ENCODE measurements around the gene KRTAP10-3. TPM values are rescaled to one million over a fixed set of nuclear protein-coding genes. Genes with fewer than 3 reads are reported as not detected.

KRTAP10-3 gene
- total RNA-seq, 3 donors from 2014 or later: not detected

DNA sequence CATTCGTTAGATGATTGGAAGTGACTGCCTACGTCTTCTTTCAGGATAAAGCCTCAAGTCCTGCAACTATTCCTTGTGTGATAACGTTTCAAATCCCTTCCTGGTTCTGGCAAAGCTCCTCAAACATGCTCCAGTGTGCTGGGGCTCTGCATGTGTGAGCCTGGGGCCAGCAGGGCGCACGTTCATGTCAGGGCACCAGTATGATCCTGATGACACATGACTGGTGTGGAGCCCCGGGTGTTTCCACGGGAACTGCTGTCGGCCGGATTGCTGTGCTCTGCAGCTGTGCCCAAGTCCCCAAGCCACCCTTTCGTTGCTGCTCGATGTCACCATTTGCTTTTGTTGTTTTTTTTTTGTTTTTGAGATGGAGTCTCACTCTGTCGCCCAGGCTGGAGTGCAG lies 39.9 kb downstream of the KRTAP10-3 start:
- no peaks in the 10 kb centered on the region for H3K4me1 Mint-ChIP-seq (ENCODE audit: low read depth)
- no peak for DNase-seq
- H3K27me3 Mint-ChIP-seq (ENCODE audit: low read depth): no peaks in the 10 kb centered on the region
- ATAC-seq: no peak
- no peak overlapping the region for H3K4me3 Mint-ChIP-seq
- no peaks in the 10 kb centered on the region for H3K36me3 Mint-ChIP-seq (ENCODE audit: insufficient read depth)
- H3K9me3 Mint-ChIP-seq: no peaks in the 10 kb centered on the region

DNA sequence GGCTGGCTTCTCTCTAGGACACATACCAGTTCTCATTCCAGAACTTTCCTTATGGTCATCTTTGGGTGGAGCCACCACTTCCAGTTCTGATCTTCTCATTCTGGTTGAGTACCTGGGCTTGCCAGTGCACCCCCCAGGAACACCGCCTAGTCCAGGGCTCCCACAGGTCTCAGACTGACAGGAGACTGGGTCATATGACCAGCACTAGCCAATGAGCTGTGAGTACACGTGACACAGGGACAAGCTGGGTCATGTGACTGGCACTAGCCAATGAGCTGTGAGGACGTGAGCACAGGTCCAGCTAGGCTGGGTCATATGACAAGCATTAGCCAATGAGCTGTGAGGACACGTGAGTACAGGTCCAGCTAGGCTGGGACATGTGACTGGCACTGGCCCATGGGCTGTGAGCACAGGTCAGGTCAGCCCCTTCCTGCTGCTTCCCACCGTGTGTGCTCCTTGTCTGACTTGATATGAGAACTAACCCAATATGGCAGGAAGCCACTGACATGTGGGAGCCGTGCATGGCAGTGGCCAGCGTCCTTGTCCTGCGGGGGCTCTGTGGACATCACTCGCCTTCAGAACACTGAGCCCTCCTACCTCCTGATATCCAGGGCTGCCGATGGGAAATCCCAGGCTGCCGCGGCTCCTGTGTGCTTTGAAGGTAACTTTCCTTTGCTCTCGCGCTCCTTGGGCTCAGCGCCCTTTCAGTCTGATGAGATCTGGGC lies 41.3 kb downstream of the KRTAP10-3 start:
- no peaks in the 10 kb centered on the region for H3K27me3 Mint-ChIP-seq (ENCODE audit: low read depth)
- H3K4me1 Mint-ChIP-seq (ENCODE audit: low read depth): no peaks in the 10 kb centered on the region
- H3K4me3 Mint-ChIP-seq: no peak overlapping the region
- no peaks in the 10 kb centered on the region for H3K36me3 Mint-ChIP-seq (ENCODE audit: insufficient read depth)
- DNase-seq (no peak), ATAC-seq (peak; percentile 54 to 67)
- no peaks in the 10 kb centered on the region for H3K9me3 Mint-ChIP-seq

DNA sequence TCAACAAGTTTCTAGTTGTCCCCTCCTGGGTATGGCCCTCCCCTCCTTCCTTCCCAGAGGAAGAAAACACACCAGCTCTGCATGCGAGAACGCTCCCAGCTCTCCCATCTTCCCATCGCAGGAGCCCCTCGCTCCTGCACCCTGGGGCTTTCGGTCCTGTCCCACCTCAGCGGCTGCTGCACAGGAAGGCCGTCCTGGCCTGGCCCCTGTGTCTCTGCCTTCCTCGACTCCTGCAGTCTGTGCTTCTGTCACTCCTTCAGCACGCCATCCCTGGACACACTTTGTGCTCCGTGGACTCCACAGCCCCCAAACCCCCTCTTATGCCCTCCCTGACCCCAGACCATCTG lies 41.8 kb downstream of the KRTAP10-3 start:
- ATAC-seq (no peak), DNase-seq (no peak)
- H3K4me1 Mint-ChIP-seq (ENCODE audit: low read depth): no peaks in the 10 kb centered on the region
- H3K27me3 Mint-ChIP-seq (ENCODE audit: low read depth): no peaks in the 10 kb centered on the region
- H3K4me3 Mint-ChIP-seq: no peak overlapping the region
- no peaks in the 10 kb centered on the region for H3K36me3 Mint-ChIP-seq (ENCODE audit: insufficient read depth)
- no peaks in the 10 kb centered on the region for H3K9me3 Mint-ChIP-seq

- no peaks in the 10 kb centered on the region for H3K4me1 Mint-ChIP-seq (ENCODE audit: low read depth)
- no peaks in the 10 kb centered on the region for H3K36me3 Mint-ChIP-seq (ENCODE audit: insufficient read depth)
- H3K4me3 Mint-ChIP-seq: no peak overlapping the region
Measured at GRCh38 chr21:44516342-44516741, 42.3 kb downstream of the KRTAP10-3 start.

DNA sequence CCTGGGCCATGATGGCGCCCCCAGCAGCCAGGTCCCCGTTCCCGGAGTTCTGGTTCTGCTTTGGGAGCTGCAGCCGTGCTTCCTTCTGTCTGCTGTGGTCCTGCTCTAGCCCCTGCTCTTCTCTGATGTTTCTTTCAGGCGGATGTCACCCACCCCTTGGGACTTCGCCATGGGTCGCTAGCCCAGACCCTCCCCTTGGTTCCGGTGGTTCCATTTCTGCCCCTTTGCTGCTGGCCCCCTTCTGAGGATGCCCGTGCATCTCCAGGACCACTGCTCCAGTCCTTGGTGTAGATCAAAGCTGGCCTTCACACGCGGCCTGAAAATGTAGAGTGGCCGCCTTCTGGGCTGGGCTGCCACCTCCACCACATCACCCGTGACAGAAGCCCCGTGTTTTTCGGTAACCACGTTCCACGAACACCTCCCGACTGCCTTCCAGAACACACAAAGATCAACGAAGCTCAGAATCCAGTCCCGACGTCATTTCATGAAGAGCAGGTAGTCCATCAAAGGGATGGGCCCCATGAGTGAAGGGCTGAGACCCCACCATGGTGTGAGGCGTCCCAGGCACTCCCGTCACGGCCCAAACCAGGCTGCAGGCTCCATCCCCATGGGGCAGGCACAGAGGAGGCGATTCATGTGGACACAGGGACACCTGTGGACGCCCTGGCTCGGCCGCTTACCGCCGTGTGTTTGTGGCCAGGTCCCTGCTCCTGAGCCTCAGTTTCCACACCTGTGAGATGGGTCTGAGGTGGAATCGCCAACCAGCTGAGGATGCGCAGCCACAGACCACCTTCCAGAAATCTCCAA lies 43.0 kb downstream of the KRTAP10-3 start:
- H3K27me3 Mint-ChIP-seq (ENCODE audit: low read depth): no peaks in the 10 kb centered on the region
- H3K4me3 Mint-ChIP-seq: no peak overlapping the region
- DNase-seq (no peak), ATAC-seq (no peak)
- H3K9me3 Mint-ChIP-seq: no peaks in the 10 kb centered on the region
- H3K36me3 Mint-ChIP-seq (ENCODE audit: insufficient read depth): no peaks in the 10 kb centered on the region
- H3K4me1 Mint-ChIP-seq (ENCODE audit: low read depth): no peaks in the 10 kb centered on the region

More at GRCh38 chr21:44516342-44516741, 42.3 kb downstream of the KRTAP10-3 start:
- ATAC-seq (no peak), DNase-seq (no peak)
- H3K9me3 Mint-ChIP-seq: no peaks in the 10 kb centered on the region
- H3K27me3 Mint-ChIP-seq (ENCODE audit: low read depth): no peaks in the 10 kb centered on the region

- no peak overlapping the region for H3K4me3 Mint-ChIP-seq
- no peak for DNase-seq
- H3K36me3 Mint-ChIP-seq (ENCODE audit: insufficient read depth): no peaks in the 10 kb centered on the region
- no peaks in the 10 kb centered on the region for H3K4me1 Mint-ChIP-seq (ENCODE audit: low read depth)
- H3K27me3 Mint-ChIP-seq (ENCODE audit: low read depth): no peaks in the 10 kb centered on the region
- ATAC-seq: no peak
- no peaks in the 10 kb centered on the region for H3K9me3 Mint-ChIP-seq
Measured at GRCh38 chr21:44514746-44515358, 43.7 kb downstream of the KRTAP10-3 start.

- H3K4me1 Mint-ChIP-seq (ENCODE audit: low read depth): no peaks in the 10 kb centered on the region
- ATAC-seq: no peak
Measured at GRCh38 chr21:44514218-44514520, 44.4 kb downstream of the KRTAP10-3 start.

DNA sequence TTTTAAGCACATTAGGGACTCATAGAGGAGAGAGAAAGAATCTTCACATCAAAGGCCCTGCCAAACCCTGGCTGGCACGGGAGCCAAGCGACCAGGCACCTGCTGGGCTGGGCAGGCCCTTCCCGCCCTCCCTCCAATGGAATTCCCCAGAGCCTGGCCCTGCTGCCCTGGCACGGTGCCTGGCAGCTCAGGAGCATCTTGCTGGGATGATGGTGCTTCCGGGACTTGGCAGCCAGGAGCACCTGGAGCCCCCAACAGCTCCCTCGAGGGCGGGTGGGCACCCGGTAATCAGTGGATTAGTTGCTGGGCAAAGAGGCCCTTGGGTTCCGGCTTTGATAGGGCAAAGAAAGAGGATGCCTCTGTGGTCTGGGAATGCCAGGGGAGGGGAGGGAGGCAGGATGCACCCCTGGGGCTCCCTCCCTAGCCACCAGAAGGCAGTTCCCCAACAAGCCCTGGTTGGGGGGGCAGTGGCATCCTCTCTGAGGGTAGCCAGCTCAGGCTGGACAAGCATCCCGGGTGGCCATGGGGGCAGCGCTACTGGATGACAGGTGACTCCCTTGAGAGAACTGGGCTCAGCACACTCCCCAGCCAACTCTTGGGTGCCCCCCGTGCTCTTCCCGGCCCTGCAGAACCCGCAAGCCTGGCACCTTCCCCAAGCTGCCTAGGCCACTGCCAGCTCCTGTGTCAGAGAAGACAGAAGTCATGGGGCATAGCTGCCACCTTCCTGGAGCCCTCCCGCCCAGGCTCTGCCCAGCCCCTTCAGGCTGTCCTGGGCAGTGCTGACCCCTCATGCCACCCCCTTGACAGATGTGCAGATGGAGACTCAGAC lies 45.0 kb downstream of the KRTAP10-3 start:
- Mint-ChIP-seq H3K9me3 (no peaks in the 10 kb centered on the region), H3K4me1 (ENCODE audit: low read depth) (no peaks in the 10 kb centered on the region), H3K27me3 (ENCODE audit: low read depth) (no peaks in the 10 kb centered on the region), H3K4me3 (no peak overlapping the region), H3K36me3 (ENCODE audit: insufficient read depth) (no peaks in the 10 kb centered on the region)
- ATAC-seq (no peak), DNase-seq (no peak)

More at GRCh38 chr21:44514218-44514520, 44.4 kb downstream of the KRTAP10-3 start:
- Mint-ChIP-seq H3K4me3 (no peak overlapping the region), H3K36me3 (ENCODE audit: insufficient read depth) (no peaks in the 10 kb centered on the region), H3K9me3 (no peaks in the 10 kb centered on the region), H3K27me3 (ENCODE audit: low read depth) (no peaks in the 10 kb centered on the region)
- no peak for DNase-seq

DNA sequence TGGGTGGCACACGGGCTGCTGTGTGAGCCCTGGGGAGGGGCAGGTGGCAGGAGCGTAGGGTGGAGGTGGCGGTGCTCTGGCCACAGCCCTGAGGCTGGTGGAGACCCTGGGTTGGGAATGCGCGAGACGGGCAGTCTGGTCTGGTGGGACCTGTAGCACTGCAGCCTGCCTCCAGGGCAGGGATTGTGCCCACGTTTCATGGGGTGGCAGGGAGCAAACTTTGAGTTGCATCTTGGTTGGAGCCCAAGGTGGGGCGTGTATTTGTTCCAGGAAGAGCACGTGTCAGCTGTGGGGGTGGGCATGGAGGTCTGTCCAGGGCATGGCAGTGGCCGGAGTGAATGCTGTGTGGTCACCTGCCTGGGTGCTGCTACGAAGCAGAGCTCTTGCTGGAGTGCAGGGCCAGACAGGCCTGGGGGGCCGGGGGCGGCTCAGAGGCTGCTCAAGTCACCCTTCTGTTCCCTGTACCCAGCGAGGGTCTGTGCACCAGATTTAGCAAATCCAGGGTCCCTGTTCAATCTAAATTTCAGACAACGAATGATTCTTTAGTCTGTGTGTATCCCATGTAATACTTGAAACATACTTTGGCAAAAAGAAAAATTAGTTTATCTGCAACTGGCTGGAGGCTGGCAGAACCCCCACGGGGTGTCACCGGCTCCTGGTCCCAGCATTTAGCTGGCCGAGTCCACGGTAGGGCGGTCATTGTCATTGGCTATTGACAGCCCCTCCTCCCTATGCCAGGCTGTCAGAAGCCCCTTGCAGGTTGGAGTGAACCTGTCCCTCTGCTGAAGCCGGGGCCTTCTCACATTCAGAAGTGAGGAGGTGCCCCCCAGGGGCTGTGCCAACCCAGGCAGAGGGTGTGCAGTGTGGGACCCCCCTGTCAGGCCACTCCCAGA lies 45.9 kb downstream of the KRTAP10-3 start:
- no peak for DNase-seq
- no peaks in the 10 kb centered on the region for H3K27me3 Mint-ChIP-seq (ENCODE audit: low read depth)
- H3K4me1 Mint-ChIP-seq (ENCODE audit: low read depth): no peaks in the 10 kb centered on the region
- no peaks in the 10 kb centered on the region for H3K36me3 Mint-ChIP-seq (ENCODE audit: insufficient read depth)
- no peak for ATAC-seq
- H3K9me3 Mint-ChIP-seq: no peaks in the 10 kb centered on the region
- no peak overlapping the region for H3K4me3 Mint-ChIP-seq

- Mint-ChIP-seq H3K4me1 (ENCODE audit: low read depth) (no peaks in the 10 kb centered on the region), H3K4me3 (no peak overlapping the region), H3K9me3 (no peaks in the 10 kb centered on the region), H3K27me3 (ENCODE audit: low read depth) (no peaks in the 10 kb centered on the region), H3K36me3 (ENCODE audit: insufficient read depth) (no peaks in the 10 kb centered on the region)
- ATAC-seq (no peak), DNase-seq (no peak)
Measured at GRCh38 chr21:44511938-44512275, 46.7 kb downstream of the KRTAP10-3 start.

GRCh38 chr21:44511219-44511937 lies 47.2 kb downstream of the KRTAP10-3 start:
- Mint-ChIP-seq H3K27me3 (ENCODE audit: low read depth) (no peaks in the 10 kb centered on the region), H3K36me3 (ENCODE audit: insufficient read depth) (no peaks in the 10 kb centered on the region), H3K4me1 (ENCODE audit: low read depth) (no peaks in the 10 kb centered on the region), H3K9me3 (no peaks in the 10 kb centered on the region), H3K4me3 (peak overlapping the region; percentile 19)
- no peak for ATAC-seq
- no peak for DNase-seq

DNA sequence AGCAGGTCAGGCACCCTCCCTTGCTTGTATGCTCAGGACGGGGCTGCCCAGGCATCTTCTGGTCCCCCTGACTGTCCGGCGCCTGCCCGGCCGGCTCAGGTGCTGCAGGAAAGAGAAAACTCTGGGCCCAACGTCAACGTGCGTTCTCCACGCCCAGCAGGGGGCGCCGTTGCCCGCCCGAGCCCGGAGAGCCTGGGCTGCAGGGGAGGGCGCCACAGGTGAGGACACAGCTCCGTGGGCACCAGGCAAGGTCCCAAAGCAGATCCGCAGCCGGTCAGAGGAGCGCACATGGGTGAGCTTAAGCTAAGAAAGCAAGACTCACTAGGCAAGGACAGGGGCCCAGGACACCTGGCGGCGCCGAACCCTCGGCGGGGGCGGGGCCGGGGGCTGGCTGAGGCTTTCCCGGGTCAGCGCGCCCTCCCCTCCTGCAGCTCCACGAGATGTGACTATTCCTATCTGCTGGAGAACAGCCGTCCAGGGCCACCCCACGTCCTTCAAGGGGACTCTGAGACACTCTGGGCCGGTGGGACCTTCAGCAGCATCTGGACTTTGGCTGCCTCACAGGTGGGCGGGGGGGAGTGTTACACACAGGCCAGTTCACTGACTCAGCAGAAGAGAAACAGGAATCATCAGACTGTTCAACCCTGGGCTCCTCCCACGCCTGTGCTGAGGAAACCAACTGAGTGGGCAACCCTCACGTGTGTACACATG lies 47.9 kb downstream of the KRTAP10-3 start:
- Mint-ChIP-seq H3K27me3 (ENCODE audit: low read depth) (no peaks in the 10 kb centered on the region), H3K36me3 (ENCODE audit: insufficient read depth) (no peaks in the 10 kb centered on the region), H3K4me1 (ENCODE audit: low read depth) (no peaks in the 10 kb centered on the region), H3K4me3 (peak overlapping the region; percentile 37), H3K9me3 (no peaks in the 10 kb centered on the region)
- peak; percentile 87 to 91 for ATAC-seq
- DNase-seq: peak; percentile 79

DNA sequence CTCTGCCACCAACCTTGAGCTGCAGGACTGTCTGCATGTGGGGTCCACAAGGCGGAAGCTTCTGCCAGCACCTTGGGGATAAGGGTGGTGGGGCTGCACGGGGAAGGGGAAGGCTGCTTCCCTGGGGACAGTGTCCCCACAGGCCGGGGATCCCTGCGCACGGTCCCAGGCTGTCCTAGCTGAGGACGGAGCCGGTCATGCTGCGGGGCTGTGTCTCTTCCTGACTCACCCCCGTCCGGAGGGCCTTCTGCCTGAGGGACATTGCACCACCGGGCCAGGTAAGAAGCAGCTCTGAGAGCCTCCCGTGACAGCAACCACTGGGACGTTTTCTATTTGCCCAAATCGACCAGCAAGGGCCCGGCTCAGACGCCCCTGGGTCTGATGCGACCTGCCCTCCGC lies 48.5 kb downstream of the KRTAP10-3 start:
- Mint-ChIP-seq H3K4me3 (no peak overlapping the region), H3K9me3 (no peaks in the 10 kb centered on the region), H3K27me3 (ENCODE audit: low read depth) (no peaks in the 10 kb centered on the region), H3K36me3 (ENCODE audit: insufficient read depth) (no peaks in the 10 kb centered on the region), H3K4me1 (ENCODE audit: low read depth) (no peaks in the 10 kb centered on the region)
- DNase-seq (no peak), ATAC-seq (no peak)

All from activated T-cell treated with anti-CD3 and anti-CD28 coated beads, Interleukin-2, amount 50 U/mL, for 4 hours (primary cell).